ENCODE data around the gene ATAD3C.

- no peak for TF ChIP-seq POLR2A (IDR thresholded peaks at IDR 0.05)
- no peak for TF ChIP-seq CTCF (IDR thresholded peaks at IDR 0.05)
- no peak for TF ChIP-seq POLR2AphosphoS5 (IDR thresholded peaks at IDR 0.05)
- no peak for TF ChIP-seq EP300 (IDR thresholded peaks at IDR 0.05)
Observed at GRCh38 chr1:1401457-1402010, 48.0 kb upstream of the ATAD3C start.

All from upper lobe of left lung (tissue), 4 donors.